ENCODE measurements around the gene IRS1.

Gene IRS1

DNA sequence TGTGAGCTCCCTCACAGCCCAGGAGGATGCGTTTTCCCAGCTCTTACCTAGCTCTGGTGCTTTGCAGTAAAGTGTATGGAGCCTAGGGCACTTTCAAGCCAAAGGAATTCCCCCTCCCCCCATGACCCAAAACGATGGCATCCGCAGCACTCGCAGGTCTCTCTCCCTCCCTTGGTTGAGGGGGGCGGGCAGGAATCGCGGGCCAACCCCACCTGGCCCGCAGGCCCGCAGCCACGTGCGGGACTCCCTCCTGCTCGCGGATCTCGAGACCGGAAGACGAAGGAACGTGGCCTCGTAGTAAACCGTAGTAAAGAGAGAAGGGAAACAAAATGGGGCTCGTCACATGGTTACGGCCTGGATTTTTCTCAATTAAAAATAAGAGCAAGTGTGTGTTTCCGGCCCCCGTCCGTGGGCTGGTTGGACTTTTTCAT is 8.5 kb downstream of the IRS1 start:
- Mint-ChIP-seq H3K4me1 (ENCODE audit: low read depth) (peaks cover 31% of the 10 kb centered on the region), H3K36me3 (ENCODE audit: low read depth) (peaks cover 6% of the 10 kb centered on the region), H3K9me3 (no peaks in the 10 kb centered on the region), H3K27ac (peak overlapping the region; percentile 94), H3K4me3 (peak overlapping the region; percentile 90), H3K27me3 (ENCODE audit: low read depth) (peaks cover 8% of the 10 kb centered on the region)
- no peak for DNase-seq (ENCODE audit: low spot score)

DNA sequence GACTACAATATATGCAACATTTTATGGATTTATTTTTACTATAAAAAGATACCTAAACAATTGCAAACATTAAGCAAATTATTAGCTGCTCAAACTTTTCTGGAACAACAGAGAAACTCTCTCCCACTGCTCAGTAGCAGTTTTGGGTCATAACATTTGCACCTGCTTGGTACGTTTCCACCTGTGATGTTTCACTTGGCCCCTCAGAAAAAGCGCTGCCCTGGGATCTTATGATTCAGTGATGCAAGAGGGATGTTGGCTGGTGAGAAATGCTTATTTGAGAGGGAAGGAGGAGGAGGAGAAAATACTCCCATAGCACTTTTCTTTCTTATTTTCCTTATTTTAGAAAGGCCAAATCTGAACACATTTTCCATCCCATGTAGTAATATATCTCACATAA is 9.2 kb downstream of the IRS1 start:
- DNase-seq (ENCODE audit: low spot score): no peak
- no peak overlapping the region for H3K4me3 Mint-ChIP-seq
- peaks cover 8% of the 10 kb centered on the region for H3K27me3 Mint-ChIP-seq (ENCODE audit: low read depth)
- H3K4me1 Mint-ChIP-seq (ENCODE audit: low read depth): peaks cover 31% of the 10 kb centered on the region
- no peaks in the 10 kb centered on the region for H3K9me3 Mint-ChIP-seq
- peak overlapping the region; percentile 94 for H3K27ac Mint-ChIP-seq
- peaks cover 6% of the 10 kb centered on the region for H3K36me3 Mint-ChIP-seq (ENCODE audit: low read depth)

DNA sequence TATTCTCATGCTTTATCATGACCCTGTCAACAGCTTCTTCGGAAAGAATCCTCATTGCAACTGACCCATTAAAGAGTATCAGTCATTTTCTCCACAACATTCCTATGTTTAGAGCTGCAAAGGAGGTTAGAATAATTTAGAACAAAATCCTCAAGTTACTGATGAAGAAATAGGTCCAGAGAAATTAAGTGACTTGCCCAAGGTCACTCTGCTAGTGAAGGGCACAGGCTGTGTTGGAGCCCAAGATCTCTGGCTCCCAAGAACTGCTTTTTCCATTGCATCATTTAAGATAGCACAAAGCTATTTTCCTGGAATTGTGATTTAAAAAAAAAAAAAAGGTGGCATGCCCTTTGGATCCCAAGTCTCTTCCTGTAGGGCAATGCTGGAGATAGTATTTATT is 9.6 kb downstream of the IRS1 start:
- H3K36me3 Mint-ChIP-seq (ENCODE audit: low read depth): peaks cover 6% of the 10 kb centered on the region
- DNase-seq (ENCODE audit: low spot score): no peak
- H3K27me3 Mint-ChIP-seq (ENCODE audit: low read depth): peaks cover 8% of the 10 kb centered on the region
- H3K9me3 Mint-ChIP-seq: no peaks in the 10 kb centered on the region
- peaks cover 31% of the 10 kb centered on the region for H3K4me1 Mint-ChIP-seq (ENCODE audit: low read depth)
- H3K4me3 Mint-ChIP-seq: peak overlapping the region; percentile 17
- no peak overlapping the region for H3K27ac Mint-ChIP-seq

DNA sequence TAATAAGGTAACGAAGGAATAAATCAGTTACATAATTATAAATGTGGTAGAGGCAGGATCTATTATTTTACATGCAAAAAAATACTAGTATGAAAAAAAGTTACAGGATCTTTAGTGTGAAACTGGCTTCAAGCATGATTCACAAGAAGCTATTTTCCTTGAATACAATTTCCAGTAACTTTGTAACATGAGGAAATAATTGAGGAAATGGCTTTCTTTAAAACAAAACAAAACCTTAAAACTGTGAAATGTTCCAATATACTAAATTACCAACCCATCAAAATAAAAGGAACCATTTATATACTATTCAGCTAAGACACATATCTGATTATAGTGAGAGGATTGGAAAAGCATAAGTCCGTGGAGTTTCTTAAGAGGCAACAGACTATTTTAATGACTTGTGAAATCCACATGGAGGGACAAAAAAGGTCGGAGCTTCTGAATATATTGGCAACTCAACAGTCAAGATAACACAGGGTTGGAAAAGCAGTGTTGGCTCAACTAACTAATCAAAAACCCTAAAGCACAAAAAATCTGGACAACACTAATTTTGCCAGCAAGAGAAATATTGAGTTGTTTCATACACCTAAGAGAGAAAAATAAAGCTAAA is 10.6 kb downstream of the IRS1 start:
- DNase-seq (ENCODE audit: low spot score): no peak
- Mint-ChIP-seq H3K27ac (no peak overlapping the region), H3K9me3 (peaks cover 1% of the 10 kb centered on the region), H3K36me3 (ENCODE audit: low read depth) (peaks cover 6% of the 10 kb centered on the region), H3K4me3 (no peak overlapping the region), H3K27me3 (ENCODE audit: low read depth) (peaks cover 8% of the 10 kb centered on the region), H3K4me1 (ENCODE audit: low read depth) (peaks cover 24% of the 10 kb centered on the region)

DNA sequence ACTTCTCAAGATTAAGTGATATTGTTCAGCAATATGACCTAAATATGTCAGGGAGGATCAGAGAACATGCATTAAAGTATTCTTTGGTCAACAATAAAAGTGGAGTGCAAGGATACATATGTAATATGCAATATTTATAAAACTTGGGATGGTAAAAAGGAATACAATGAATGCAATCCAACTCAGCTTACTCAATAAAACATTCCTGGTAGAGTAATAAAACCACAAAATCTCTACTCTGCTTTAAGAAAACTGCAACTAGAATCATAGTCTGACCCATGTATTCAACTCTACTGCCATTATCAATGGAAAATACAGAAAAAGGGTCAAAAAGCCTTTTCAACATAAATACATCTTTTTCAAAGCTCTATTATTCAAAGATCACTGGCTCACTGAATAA is 11.6 kb downstream of the IRS1 start:
- Mint-ChIP-seq H3K36me3 (ENCODE audit: low read depth) (peaks cover 6% of the 10 kb centered on the region), H3K4me3 (no peak overlapping the region), H3K9me3 (peaks cover 6% of the 10 kb centered on the region), H3K27me3 (ENCODE audit: low read depth) (peaks cover 14% of the 10 kb centered on the region), H3K4me1 (ENCODE audit: low read depth) (peaks cover 21% of the 10 kb centered on the region), H3K27ac (no peak overlapping the region)
- DNase-seq (ENCODE audit: low spot score): no peak

DNA sequence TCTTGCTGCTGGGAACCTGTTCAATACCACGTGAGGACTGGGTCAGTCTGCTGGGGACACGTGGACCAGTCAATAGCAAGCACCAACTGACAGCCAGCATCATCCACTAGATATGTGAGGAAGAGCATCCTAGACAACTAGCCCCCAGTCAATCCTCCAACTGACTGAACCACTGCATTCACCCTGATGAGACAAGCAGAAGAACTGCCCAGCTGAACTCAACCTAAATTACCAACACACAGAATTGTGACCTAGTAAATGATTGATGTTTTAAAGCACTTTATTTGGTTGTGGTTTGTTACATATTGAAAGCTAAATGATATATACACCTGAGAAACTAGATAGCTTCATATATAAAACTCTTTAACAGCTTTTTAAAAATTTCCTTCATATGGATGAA is 15.7 kb downstream of the IRS1 start:
- H3K9me3 Mint-ChIP-seq: peaks cover 6% of the 10 kb centered on the region
- peaks cover under 1% of the 10 kb centered on the region for H3K4me1 Mint-ChIP-seq (ENCODE audit: low read depth)
- H3K27me3 Mint-ChIP-seq (ENCODE audit: low read depth): peaks cover 20% of the 10 kb centered on the region
- no peak for DNase-seq (ENCODE audit: low spot score)
- no peaks in the 10 kb centered on the region for H3K36me3 Mint-ChIP-seq (ENCODE audit: low read depth)
- no peak overlapping the region for H3K4me3 Mint-ChIP-seq
- no peak overlapping the region for H3K27ac Mint-ChIP-seq

DNA sequence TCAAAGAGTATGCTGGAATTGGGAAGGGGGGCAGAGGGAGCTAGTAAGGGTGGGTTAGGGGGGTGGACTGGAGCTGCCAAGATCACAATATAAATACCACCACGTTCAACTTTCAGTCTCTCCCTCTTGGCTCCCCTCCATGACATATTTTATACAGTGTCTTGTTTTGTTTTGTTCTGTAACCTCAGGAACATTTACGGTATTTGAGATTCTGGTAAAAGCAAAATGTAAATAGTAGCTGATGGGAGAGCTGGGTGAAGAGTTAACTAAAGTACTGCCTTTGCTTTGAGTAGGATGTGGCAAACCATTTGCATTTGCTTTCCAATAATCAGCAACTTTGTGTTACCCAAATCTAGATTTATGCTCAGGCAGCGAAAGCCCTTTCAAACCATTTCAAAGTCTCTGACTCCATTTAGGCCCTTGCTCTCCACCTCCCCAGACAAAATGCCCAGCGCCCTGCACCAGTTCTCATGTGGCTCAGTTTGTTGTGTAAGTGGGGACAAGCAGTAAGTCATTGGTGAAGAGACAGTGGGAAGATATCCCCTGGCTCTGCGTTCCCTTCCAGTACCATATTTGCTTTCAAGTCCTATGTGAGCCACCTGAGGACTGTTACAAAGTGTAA is 17.4 kb downstream of the IRS1 start:
- no peak for DNase-seq (ENCODE audit: low spot score)
- H3K27me3 Mint-ChIP-seq (ENCODE audit: low read depth): peaks cover 25% of the 10 kb centered on the region
- H3K4me3 Mint-ChIP-seq: no peak overlapping the region
- H3K27ac Mint-ChIP-seq: no peak overlapping the region
- H3K9me3 Mint-ChIP-seq: peaks cover 6% of the 10 kb centered on the region
- H3K4me1 Mint-ChIP-seq (ENCODE audit: low read depth): no peaks in the 10 kb centered on the region
- no peaks in the 10 kb centered on the region for H3K36me3 Mint-ChIP-seq (ENCODE audit: low read depth)

DNA sequence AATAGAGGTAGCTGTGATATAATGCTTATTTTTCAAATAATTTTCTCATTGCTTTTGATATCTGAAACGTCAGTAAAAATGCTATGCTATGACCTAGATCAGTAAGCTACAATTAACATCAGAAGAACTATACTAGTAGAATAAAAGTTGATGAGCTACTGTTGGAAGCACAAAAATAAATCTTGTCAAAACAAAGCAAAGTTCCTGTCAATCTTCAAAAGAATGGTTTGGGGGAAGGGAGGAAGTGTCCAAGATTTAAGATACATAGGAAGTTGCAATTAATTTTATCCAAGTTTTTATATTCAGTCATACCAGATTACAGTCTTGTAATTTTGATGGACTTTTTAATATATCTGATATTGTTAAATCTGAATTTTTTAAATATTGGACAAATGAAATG is 19.2 kb downstream of the IRS1 start:
- peaks cover 37% of the 10 kb centered on the region for H3K27me3 Mint-ChIP-seq (ENCODE audit: low read depth)
- no peak overlapping the region for H3K27ac Mint-ChIP-seq
- H3K4me1 Mint-ChIP-seq (ENCODE audit: low read depth): no peaks in the 10 kb centered on the region
- H3K36me3 Mint-ChIP-seq (ENCODE audit: low read depth): peaks cover 1% of the 10 kb centered on the region
- no peak for DNase-seq (ENCODE audit: low spot score)
- H3K4me3 Mint-ChIP-seq: no peak overlapping the region
- H3K9me3 Mint-ChIP-seq: peaks cover 6% of the 10 kb centered on the region

DNA sequence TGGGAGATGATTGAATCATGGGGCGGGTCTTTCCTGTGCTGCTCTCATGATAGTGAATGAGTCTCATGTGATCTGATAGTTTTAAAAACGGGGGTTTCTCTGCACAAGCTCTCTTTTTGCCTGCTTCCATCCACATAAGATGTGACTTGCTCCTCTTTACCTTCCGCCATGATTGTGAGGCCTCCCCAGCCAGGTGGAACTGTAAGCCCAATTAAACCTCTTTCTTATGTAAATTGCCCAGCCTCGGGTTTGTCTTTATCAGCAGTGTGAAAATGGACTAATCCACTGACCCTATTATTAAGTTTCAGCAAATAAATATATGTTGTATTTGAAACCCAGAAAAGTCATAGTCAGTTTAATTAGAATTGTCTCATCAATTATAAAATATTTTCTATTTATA is 22.0 kb downstream of the IRS1 start:
- peaks cover 48% of the 10 kb centered on the region for H3K27me3 Mint-ChIP-seq (ENCODE audit: low read depth)

DNA sequence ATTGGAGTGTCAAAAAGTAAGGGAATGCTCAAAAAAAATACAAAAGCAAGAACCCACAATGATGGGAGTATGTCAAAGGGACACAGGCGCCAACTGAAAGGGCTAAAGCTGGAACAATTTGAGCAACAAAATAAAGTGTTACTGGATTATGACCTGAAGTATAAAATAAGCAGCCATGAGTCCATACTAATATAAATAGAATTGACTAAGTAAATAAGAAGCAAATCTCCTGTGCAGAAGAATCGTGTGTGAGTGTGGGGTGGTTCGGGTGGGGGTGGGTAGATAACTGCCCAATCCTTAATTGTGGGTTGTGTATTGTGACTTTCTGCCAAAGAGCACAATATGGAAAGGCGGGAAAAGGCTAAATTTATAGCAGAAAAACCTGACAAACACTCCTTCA is 23.5 kb downstream of the IRS1 start:
- Mint-ChIP-seq H3K9me3 (peaks cover 14% of the 10 kb centered on the region), H3K36me3 (ENCODE audit: low read depth) (peaks cover 11% of the 10 kb centered on the region), H3K27ac (no peak overlapping the region), H3K4me1 (ENCODE audit: low read depth) (peaks cover 26% of the 10 kb centered on the region), H3K4me3 (no peak overlapping the region), H3K27me3 (ENCODE audit: low read depth) (peaks cover 47% of the 10 kb centered on the region)
- no peak for DNase-seq (ENCODE audit: low spot score)

More for the DNA sequence above, 22.0 kb downstream of the IRS1 start:
- Mint-ChIP-seq H3K4me3 (no peak overlapping the region), H3K4me1 (ENCODE audit: low read depth) (peaks cover 15% of the 10 kb centered on the region), H3K36me3 (ENCODE audit: low read depth) (peaks cover 11% of the 10 kb centered on the region), H3K9me3 (peaks cover 14% of the 10 kb centered on the region), H3K27ac (no peak overlapping the region)
- no peak for DNase-seq (ENCODE audit: low spot score)

DNA sequence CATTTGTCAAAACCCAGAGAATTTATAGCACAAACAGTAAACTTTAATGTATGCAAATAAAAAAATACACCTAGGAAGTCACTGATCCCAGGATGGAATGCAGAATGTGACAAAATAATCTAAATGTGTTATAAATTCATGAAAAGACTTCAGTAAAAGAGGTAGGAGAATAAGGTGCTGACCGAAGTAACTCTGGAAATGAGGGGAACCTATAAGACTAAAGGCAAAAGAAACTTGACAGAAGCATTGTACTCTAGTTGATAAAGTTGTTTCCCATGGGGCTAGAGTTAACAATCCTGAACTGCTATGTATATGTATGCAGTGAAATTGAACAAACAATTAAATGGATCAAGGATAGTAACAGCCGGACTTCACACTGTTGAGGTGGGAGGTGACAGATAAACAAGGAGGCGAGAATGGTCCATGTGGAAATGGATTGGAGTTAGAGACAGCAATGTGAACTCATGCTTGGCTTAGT is 24.5 kb downstream of the IRS1 start:
- H3K36me3 Mint-ChIP-seq (ENCODE audit: low read depth): peaks cover 11% of the 10 kb centered on the region
- no peak overlapping the region for H3K27ac Mint-ChIP-seq
- H3K4me1 Mint-ChIP-seq (ENCODE audit: low read depth): peaks cover 26% of the 10 kb centered on the region
- H3K9me3 Mint-ChIP-seq: peaks cover 14% of the 10 kb centered on the region
- no peak overlapping the region for H3K4me3 Mint-ChIP-seq
- peaks cover 50% of the 10 kb centered on the region for H3K27me3 Mint-ChIP-seq (ENCODE audit: low read depth)
- DNase-seq (ENCODE audit: low spot score): no peak

DNA sequence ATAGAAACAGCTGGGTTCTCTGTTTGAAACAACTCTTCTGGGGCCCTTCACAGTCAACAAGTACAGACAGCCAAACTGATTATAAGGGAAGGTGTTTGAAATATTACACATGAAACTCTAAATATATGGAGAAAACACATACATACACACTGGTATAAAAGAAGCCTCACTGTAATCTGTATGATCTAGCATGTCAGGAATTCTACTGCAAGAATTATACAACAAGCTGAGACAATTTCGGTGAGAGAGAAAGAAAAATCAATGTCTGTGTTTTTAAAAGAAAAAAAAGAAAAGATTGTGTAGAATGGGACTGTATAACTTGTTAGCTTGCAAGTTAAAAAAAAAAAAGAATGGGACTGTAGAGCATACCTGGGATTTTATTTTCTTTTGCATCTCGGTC is 26.3 kb downstream of the IRS1 start:
- DNase-seq (ENCODE audit: low spot score): no peak
- Mint-ChIP-seq H3K36me3 (ENCODE audit: low read depth) (peaks cover 11% of the 10 kb centered on the region), H3K4me3 (peak overlapping the region; percentile 33), H3K9me3 (peaks cover 14% of the 10 kb centered on the region), H3K27me3 (ENCODE audit: low read depth) (peaks cover 53% of the 10 kb centered on the region), H3K4me1 (ENCODE audit: low read depth) (peaks cover 26% of the 10 kb centered on the region), H3K27ac (no peak overlapping the region)

DNA sequence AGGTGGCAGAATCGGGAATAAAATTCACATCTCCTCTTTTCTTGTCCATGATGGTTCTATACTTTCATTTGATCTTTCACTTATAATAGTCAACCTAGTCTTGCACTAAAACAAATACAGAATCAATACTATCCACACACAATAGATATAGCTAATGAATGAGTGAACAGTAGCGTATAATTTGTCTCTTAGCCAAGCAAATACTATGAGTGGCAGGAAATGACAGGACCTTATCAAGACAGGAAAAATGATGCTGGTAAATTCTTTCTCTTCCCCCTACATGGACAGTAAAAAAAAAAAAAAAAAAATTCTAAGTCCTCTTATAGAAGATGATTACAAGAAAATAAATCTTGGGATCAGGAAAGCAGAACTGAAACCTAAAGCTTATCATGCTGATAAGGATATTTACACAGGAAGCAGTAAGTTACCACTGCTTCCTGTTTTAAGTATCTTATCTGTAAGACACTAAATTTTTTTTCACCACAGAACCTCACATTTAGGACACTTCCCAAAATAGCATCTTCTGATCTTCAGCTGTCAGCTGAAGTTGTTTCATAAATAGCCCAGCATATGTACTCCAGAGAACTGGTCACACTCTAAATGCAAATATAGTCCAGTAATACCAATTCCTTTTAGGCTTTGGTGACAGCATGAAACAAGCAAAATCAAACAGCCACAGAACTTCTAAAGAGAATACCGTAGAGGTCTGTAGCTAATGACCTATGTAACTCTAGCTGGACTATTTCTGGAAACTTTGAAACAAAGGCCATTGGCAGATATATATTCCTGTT is 27.0 kb downstream of the IRS1 start:
- Mint-ChIP-seq H3K27me3 (ENCODE audit: low read depth) (peaks cover 56% of the 10 kb centered on the region), H3K4me1 (ENCODE audit: low read depth) (peaks cover 26% of the 10 kb centered on the region), H3K9me3 (peaks cover 14% of the 10 kb centered on the region), H3K4me3 (peak overlapping the region; percentile 30), H3K27ac (peak overlapping the region; percentile 1), H3K36me3 (ENCODE audit: low read depth) (peaks cover 11% of the 10 kb centered on the region)
- DNase-seq (ENCODE audit: low spot score): no peak

DNA sequence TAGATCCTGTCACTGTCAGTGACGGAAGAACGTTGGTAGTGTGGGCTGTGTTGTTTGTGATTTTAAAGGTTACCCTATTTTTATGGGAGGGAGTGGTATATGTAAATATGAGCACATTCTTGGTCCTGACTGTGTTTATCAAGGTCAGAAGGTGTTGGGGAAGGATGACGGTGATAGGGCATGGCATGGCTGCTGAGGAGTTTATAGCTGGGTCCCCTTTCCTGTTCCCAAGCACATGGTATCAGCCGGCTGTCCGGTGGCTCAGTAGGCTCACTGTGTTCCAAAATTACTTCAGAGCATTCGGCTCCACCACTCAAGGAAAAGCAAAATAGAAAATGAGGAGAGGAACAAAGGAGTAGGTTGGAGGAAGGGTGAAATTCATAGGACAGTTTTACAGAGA is 28.6 kb downstream of the IRS1 start:
- Mint-ChIP-seq H3K4me1 (ENCODE audit: low read depth) (peaks cover 28% of the 10 kb centered on the region), H3K27me3 (ENCODE audit: low read depth) (peaks cover 53% of the 10 kb centered on the region), H3K4me3 (no peak overlapping the region), H3K27ac (no peak overlapping the region), H3K9me3 (peaks cover 14% of the 10 kb centered on the region), H3K36me3 (ENCODE audit: low read depth) (peaks cover 11% of the 10 kb centered on the region)
- no peak for DNase-seq (ENCODE audit: low spot score)

All from T-helper 2 cell treated with Interferon-gamma antibody and Interleukin-4, amounts not matched to agents 5 μg/mL and 100 μg/mL, for 36 hours (primary cell).